WTC11 (cell line): Measurements from ENCODE around the gene PFKFB3. TPM values are rescaled to one million over a fixed set of nuclear protein-coding genes. Genes with fewer than 3 reads are reported as not detected.

Source experiments
- ATAC-seq: fragments of 200-7000 bp; cut with Tn5 transposase; 2 replicates; pipeline ENCODE4 v1.10.0; 2021; ENCODE audit warnings: mild to moderate bottlenecking, moderate library complexity
- CTCF ChIA-PET: fragments of 300-600 bp; sonication (Branson Sonifier 250); formaldehyde crosslinking; loops from one replicate; lab custom pipeline; 2021; ENCODE audit warnings: antibody characterized with exemption; lab: Charles Lee
- POLR2A ChIA-PET: fragments of 350-600 bp; sonication (Branson Sonifier 250); formaldehyde crosslinking; loops from one replicate; lab custom pipeline; 2021; ENCODE audit warnings: antibody characterized with exemption; lab: Charles Lee
- DNase-seq: peaks from one replicate; pipeline ENCODE4 v3.0.0; 2021; ENCODE audit warnings: low spot score
- H3K27ac Mint-ChIP-seq: 2 replicates; pipeline ENCODE4 v1.8.0; 2021; ENCODE audit warnings: mixed read lengths
- H3K27me3 Mint-ChIP-seq: 2 replicates; pipeline ENCODE4 v1.8.0; 2021; ENCODE audit warnings: low read depth, mild to moderate bottlenecking, moderate library complexity, mixed read lengths
- H3K36me3 Mint-ChIP-seq: 2 replicates; pipeline ENCODE4 v1.8.0; 2021; ENCODE audit warnings: mixed read lengths
- H3K4me1 Mint-ChIP-seq: 2 replicates; pipeline ENCODE4 v1.8.0; 2022; ENCODE audit warnings: mixed read lengths
- H3K4me3 Mint-ChIP-seq: 2 replicates; pipeline ENCODE4 v1.8.0; 2021; ENCODE audit warnings: mild to moderate bottlenecking, moderate library complexity, mixed read lengths
- H3K9me3 Mint-ChIP-seq: 2 replicates; pipeline ENCODE4 v1.8.0; 2021; ENCODE audit warnings: mixed read lengths
- ATF3 ChIP-seq: sonication (generic); formaldehyde crosslinking; conservative IDR thresholded peaks from 2 replicates; pipeline ENCODE4 v1.8.1; 2022; ENCODE audit warnings: mild to moderate bottlenecking, missing genetic modification reagents
- ATF6 ChIP-seq: sonication (generic); formaldehyde crosslinking; IDR thresholded peaks from 2 replicates; pipeline ENCODE4 v1.8.1; 2023; ENCODE audit warnings: mild to moderate bottlenecking, missing genetic modification reagents
- CREB1 ChIP-seq: sonication (generic); formaldehyde crosslinking; IDR thresholded peaks from 2 replicates; pipeline ENCODE4 v1.8.0; 2023; ENCODE audit warnings: mild to moderate bottlenecking, missing genetic modification reagents
- GRHL2 ChIP-seq: fragments of 250-450 bp; sonication (Bioruptor Pico); IDR thresholded peaks from 2 replicates; pipeline ENCODE4 v1.8.0; 2022; ENCODE audit warnings: mild to moderate bottlenecking, moderate library complexity; ENCODE audit not compliant: insufficient replicate concordance, severe bottlenecking
- IRF1 ChIP-seq: sonication (generic); formaldehyde crosslinking; IDR thresholded peaks from 2 replicates; pipeline ENCODE4 v1.8.0; 2023; ENCODE audit warnings: missing genetic modification reagents
- JAZF1 ChIP-seq: fragments of 250-450 bp; sonication (Bioruptor Pico); IDR thresholded peaks from 2 replicates; pipeline ENCODE4 v1.9.0; 2021; ENCODE audit warnings: moderate library complexity, mild to moderate bottlenecking, inconsistent platforms
- NR2C2 ChIP-seq: sonication (generic); formaldehyde crosslinking; IDR thresholded peaks from 2 replicates; pipeline ENCODE4 v1.8.0; 2022; ENCODE audit warnings: mild to moderate bottlenecking, missing genetic modification reagents
- RORB ChIP-seq: fragments of 250-450 bp; sonication (Bioruptor Pico); IDR thresholded peaks from 2 replicates; pipeline ENCODE4 v1.9.0; 2021; ENCODE audit warnings: mild to moderate bottlenecking
- SMAD4 ChIP-seq: sonication (generic); formaldehyde crosslinking; IDR thresholded peaks from 2 replicates; pipeline ENCODE4 v1.8.0; 2022; ENCODE audit warnings: mild to moderate bottlenecking, missing genetic modification reagents
- ZNF219 ChIP-seq: sonication (generic); formaldehyde crosslinking; IDR thresholded peaks from 2 replicates; pipeline ENCODE4 v1.8.0; 2023; ENCODE audit warnings: missing genetic modification reagents, mild to moderate bottlenecking, borderline replicate concordance
- ZNF671 ChIP-seq: fragments of 250-450 bp; sonication (Bioruptor Pico); IDR thresholded peaks from 2 replicates; pipeline ENCODE4 v1.8.0; 2021; ENCODE audit warnings: mild to moderate bottlenecking
- total RNA-seq: library from RNA; stranded (reverse); gene quantifications from 3 replicates; pipeline ENCODE4 v1.2.3, GENCODE V29; 2021
- TF ChIP-seq, protein P1 (sequence below): sonication (generic); formaldehyde crosslinking; IDR thresholded peaks from 2 replicates; pipeline ENCODE4 v1.8.0; 2023; ENCODE audit warnings: mild to moderate bottlenecking, missing genetic modification reagents
- TF ChIP-seq, protein P2 (sequence below): sonication (generic); formaldehyde crosslinking; IDR thresholded peaks from 2 replicates; pipeline ENCODE4 v1.8.0; 2023; ENCODE audit warnings: missing genetic modification reagents, mild to moderate bottlenecking, borderline replicate concordance

PFKFB3 gene
- total RNA-seq, 1 experiment from 2014 or later = 30.6 TPM

DNA sequence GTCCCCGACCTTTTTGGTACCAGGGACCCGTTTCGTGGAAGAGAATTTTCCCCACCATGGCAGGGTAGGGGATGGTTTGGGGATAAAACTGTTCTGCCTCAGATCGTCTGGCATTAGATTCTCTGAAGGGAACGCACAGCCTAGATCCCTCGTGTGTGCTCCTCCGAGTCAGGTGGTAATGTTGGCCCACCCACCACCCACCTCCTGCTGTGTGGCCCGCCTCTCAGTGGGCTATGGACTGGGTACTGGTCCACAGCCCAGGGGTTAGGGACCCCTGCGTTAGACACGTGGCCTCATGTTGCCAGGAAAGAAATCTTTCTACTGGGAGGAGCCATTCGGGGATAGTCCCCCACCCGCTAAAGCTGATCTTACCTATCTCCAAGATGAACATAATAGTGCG, 27.0 kb downstream of the PFKFB3 start:
- POLR2A ChIA-PET = no interaction called here
- Mint-ChIP-seq H3K27me3 (no peaks in the 10 kb centered on the region), H3K36me3 (peaks cover 57% of the 10 kb centered on the region), H3K27ac (no peak overlapping the region), H3K4me1 (no peaks in the 10 kb centered on the region), H3K9me3 (no peaks in the 10 kb centered on the region), H3K4me3 (no peak overlapping the region)
- TF ChIP-seq, protein P1, sequence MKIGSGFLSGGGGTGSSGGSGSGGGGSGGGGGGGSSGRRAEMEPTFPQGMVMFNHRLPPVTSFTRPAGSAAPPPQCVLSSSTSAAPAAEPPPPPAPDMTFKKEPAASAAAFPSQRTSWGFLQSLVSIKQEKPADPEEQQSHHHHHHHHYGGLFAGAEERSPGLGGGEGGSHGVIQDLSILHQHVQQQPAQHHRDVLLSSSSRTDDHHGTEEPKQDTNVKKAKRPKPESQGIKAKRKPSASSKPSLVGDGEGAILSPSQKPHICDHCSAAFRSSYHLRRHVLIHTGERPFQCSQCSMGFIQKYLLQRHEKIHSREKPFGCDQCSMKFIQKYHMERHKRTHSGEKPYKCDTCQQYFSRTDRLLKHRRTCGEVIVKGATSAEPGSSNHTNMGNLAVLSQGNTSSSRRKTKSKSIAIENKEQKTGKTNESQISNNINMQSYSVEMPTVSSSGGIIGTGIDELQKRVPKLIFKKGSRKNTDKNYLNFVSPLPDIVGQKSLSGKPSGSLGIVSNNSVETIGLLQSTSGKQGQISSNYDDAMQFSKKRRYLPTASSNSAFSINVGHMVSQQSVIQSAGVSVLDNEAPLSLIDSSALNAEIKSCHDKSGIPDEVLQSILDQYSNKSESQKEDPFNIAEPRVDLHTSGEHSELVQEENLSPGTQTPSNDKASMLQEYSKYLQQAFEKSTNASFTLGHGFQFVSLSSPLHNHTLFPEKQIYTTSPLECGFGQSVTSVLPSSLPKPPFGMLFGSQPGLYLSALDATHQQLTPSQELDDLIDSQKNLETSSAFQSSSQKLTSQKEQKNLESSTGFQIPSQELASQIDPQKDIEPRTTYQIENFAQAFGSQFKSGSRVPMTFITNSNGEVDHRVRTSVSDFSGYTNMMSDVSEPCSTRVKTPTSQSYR (CRISPR knock-in tag) = no peak
- TF ChIP-seq SMAD4 (CRISPR knock-in tag) = no peak
- no peak for TF ChIP-seq ZNF219 (CRISPR knock-in tag)
- TF ChIP-seq ATF6 (CRISPR knock-in tag) = no peak
- no peak for TF ChIP-seq RORB (CRISPR knock-in tag)
- no peak for TF ChIP-seq GRHL2 (CRISPR knock-in tag)
- TF ChIP-seq IRF1 (CRISPR knock-in tag) = no peak
- no peak for TF ChIP-seq ATF3
- TF ChIP-seq, protein P2, sequence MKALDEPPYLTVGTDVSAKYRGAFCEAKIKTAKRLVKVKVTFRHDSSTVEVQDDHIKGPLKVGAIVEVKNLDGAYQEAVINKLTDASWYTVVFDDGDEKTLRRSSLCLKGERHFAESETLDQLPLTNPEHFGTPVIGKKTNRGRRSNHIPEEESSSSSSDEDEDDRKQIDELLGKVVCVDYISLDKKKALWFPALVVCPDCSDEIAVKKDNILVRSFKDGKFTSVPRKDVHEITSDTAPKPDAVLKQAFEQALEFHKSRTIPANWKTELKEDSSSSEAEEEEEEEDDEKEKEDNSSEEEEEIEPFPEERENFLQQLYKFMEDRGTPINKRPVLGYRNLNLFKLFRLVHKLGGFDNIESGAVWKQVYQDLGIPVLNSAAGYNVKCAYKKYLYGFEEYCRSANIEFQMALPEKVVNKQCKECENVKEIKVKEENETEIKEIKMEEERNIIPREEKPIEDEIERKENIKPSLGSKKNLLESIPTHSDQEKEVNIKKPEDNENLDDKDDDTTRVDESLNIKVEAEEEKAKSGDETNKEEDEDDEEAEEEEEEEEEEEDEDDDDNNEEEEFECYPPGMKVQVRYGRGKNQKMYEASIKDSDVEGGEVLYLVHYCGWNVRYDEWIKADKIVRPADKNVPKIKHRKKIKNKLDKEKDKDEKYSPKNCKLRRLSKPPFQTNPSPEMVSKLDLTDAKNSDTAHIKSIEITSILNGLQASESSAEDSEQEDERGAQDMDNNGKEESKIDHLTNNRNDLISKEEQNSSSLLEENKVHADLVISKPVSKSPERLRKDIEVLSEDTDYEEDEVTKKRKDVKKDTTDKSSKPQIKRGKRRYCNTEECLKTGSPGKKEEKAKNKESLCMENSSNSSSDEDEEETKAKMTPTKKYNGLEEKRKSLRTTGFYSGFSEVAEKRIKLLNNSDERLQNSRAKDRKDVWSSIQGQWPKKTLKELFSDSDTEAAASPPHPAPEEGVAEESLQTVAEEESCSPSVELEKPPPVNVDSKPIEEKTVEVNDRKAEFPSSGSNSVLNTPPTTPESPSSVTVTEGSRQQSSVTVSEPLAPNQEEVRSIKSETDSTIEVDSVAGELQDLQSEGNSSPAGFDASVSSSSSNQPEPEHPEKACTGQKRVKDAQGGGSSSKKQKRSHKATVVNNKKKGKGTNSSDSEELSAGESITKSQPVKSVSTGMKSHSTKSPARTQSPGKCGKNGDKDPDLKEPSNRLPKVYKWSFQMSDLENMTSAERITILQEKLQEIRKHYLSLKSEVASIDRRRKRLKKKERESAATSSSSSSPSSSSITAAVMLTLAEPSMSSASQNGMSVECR (CRISPR knock-in tag) = no peak
- CTCF ChIA-PET = no interaction called here
- DNase-seq (no peak), ATAC-seq (no peak)

DNA sequence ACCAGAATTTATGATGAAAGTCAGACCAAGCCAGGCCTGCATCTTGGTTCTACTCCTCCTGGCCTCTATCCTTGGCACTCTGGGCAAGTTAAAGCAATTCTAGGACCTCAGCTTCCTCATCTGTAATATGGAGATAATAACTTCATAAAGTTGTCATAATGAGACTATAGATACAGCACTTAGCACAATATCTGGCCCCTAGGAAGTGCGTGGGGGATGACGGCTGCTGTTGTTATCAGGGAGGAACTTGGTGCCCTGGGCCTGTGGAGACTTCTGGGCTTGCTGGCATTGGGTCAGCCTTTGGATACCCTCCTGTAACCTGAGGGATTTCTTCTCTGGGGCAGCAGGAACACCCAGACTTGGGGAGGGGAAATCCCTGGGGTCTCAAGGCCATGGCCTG, 27.6 kb downstream of the PFKFB3 start:
- DNase-seq (no peak), ATAC-seq (no peak)
- ChIA-PET POLR2A (no interaction called here), CTCF (no interaction called here)
- no peak for TF ChIP-seq ZNF671 (CRISPR knock-in tag)
- Mint-ChIP-seq H3K27me3 (no peaks in the 10 kb centered on the region), H3K9me3 (no peaks in the 10 kb centered on the region), H3K27ac (no peak overlapping the region), H3K36me3 (peaks cover 58% of the 10 kb centered on the region), H3K4me3 (no peak overlapping the region), H3K4me1 (no peaks in the 10 kb centered on the region)

- peaks cover 54% of the 10 kb centered on the region for H3K36me3 Mint-ChIP-seq
- no peaks in the 10 kb centered on the region for H3K4me1 Mint-ChIP-seq
- ChIA-PET POLR2A (no interaction called here), CTCF (interaction anchor here (1.2 kb wide), 1 partner anchor 171 kb away, joined by 3 read pairs; no protein-coding TSS in a partner anchor)
- ATAC-seq (no peak), DNase-seq (no peak)
- TF ChIP-seq JAZF1 (CRISPR knock-in tag) = no peak
- TF ChIP-seq NR2C2 (CRISPR knock-in tag) = no peak
- TF ChIP-seq CREB1 (CRISPR knock-in tag) = no peak
- no peak overlapping the region for H3K27ac Mint-ChIP-seq
- H3K9me3 Mint-ChIP-seq = no peaks in the 10 kb centered on the region
- H3K4me3 Mint-ChIP-seq = no peak overlapping the region
- no peaks in the 10 kb centered on the region for H3K27me3 Mint-ChIP-seq
Measured at GRCh38 chr10:6231146-6231545, 28.4 kb downstream of the PFKFB3 start.
